Measurements from ENCODE around the gene SKOR2.

SKOR2 gene, protein sequence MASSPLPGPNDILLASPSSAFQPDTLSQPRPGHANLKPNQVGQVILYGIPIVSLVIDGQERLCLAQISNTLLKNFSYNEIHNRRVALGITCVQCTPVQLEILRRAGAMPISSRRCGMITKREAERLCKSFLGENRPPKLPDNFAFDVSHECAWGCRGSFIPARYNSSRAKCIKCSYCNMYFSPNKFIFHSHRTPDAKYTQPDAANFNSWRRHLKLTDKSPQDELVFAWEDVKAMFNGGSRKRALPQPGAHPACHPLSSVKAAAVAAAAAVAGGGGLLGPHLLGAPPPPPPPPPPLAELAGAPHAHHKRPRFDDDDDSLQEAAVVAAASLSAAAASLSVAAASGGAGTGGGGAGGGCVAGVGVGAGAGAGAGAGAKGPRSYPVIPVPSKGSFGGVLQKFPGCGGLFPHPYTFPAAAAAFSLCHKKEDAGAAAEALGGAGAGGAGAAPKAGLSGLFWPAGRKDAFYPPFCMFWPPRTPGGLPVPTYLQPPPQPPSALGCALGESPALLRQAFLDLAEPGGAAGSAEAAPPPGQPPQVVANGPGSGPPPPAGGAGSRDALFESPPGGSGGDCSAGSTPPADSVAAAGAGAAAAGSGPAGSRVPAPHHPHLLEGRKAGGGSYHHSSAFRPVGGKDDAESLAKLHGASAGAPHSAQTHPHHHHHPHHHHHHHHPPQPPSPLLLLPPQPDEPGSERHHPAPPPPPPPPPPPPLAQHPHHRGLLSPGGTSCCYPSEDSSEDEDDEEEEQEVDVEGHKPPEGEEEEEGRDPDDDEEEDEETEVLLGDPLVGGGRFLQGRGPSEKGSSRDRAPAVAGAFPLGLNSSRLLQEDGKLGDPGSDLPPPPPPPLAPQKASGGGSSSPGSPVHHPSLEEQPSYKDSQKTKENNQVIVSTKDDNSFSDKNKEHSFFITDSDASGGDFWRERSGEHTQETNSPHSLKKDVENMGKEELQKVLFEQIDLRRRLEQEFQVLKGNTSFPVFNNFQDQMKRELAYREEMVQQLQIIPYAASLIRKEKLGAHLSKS

DNA sequence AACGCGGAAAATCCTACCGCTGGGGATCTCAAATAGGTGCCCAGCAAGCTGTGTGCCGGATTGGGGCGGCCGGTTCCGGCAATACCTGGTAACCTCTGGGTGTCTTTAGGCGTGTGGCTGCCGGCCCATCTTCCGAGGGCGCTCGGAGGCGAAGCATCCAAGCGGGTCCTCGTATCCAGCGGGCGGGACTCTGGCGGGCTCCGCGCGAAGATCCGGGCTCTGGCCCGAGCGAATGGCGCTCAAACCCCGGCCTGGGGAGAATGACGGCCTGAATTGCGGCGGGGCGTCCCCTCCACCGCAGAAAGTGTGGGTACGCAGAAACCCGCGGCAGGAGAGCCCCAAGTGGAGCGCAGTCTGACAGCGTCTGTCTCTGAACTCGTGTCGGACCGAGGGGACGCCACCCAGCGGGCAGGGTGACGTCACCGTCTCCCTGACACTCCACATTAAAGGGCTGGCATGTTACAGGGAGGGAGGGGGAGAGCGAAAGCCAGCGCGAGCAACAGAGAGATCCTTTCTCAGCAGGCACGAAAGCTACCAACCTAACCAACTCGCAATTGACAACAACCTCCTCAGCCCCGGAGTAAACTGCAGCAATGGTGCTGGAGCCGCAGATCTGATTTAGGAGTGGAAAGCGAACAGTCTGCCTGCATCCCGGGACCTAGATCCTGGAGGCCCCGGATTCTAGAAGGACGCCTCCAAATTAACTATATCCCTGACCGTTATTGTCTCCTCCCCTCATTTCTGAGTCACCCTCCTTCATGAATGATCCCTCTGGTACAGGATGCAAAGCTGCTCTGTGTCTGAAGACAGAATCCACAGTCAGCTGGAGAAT is at the start of gene SKOR2:
Gene SKOR2, minus strand, starts transcription at position 372 of the 832 bp plus-strand sequence. CDS start 2,477 bp downstream, outside the sequence.
- no peak for DNase-seq

DNA sequence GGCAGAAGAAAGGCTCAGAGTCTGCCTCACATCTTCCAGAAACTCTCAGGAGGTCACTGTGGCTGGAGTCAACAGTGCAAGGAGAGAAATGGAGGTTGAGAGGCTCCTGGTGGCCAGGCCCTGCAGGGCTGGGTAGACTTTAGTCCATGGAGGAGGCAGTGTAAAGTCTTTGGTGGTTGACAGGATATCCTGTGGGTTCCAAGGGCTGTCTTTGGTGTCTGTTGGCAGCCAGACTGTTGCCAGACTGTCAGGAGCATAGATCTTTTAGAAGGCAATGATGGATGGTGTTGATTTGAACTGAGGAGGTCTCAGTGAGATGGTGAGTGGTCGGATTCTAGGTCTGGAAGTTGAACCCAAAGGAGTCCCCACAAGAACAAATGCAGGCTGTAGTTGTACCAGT is 45.0 kb upstream of the SKOR2 start:
- no peak for DNase-seq

DNA sequence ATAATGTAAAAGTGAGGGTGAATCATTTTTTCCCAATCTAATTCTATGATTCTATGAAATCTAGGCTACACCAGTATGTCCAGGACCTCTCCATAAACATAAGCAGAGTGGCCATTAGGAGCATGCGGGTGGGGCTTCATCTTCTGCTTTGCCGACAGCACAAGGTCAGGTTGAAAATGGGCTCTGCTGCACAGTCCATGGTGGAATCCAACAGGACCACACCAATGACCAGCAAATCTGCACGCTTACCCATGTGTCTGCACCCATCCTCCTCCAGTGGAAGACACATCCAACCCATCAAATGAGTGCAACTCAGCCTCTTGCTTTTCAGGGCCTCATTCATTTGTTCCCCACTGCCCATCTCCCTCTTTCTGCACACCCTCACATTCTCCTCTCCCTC is 43.3 kb upstream of the SKOR2 start:
- DNase-seq, result no peak

DNA sequence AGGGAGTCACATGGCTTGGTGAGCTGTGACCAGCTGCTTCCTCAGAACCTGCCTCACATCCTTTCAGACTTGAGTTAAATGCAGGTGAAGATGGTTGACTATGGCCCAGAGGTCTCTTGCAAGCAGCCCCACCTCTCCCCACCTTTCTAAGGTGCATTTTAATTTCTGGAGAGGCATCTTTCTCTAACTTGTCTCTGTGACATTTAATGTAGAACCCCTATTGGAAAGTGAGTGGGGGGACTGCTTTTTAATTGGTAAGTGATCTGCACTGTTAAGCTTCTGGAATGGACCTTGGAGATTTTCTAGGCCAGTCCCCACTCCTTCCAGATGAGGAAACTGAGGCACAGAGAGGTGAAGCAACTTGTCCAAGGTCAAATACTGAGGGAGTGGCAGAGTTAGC is 37.3 kb upstream of the SKOR2 start:
- DNase-seq, result no peak

DNA sequence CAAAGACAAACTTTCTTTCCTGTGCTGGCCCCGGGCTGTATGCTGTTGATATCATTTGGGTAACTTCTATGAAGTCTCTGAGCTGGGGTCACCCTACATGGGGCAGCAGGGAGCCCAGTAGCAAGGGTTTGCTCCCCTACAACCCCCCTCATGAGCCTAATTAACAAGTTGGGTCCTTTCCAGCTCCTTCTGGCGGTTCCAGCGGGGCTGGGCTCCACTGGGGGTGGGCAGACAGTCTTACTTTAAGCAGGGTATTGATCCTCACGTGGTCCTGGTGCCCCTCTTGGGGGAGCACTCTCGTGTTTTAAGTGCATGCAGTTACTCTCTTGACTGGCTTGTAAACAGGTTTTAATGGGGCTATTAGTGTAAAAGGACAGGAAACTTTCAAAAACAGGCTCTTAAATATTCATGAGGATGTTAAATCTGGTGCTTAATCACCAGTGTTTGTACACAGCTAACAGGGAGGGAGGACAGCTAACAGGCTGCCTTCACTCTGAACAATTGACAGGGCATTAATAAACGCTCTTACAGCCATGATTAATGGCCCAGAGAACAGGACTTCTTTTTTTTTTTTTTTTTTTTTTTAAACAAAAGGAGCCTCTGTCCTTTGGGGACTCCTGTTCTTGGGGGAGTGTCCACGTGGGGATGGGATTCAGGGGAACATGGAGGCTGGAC is 36.6 kb upstream of the SKOR2 start:
- no peak for DNase-seq

DNA sequence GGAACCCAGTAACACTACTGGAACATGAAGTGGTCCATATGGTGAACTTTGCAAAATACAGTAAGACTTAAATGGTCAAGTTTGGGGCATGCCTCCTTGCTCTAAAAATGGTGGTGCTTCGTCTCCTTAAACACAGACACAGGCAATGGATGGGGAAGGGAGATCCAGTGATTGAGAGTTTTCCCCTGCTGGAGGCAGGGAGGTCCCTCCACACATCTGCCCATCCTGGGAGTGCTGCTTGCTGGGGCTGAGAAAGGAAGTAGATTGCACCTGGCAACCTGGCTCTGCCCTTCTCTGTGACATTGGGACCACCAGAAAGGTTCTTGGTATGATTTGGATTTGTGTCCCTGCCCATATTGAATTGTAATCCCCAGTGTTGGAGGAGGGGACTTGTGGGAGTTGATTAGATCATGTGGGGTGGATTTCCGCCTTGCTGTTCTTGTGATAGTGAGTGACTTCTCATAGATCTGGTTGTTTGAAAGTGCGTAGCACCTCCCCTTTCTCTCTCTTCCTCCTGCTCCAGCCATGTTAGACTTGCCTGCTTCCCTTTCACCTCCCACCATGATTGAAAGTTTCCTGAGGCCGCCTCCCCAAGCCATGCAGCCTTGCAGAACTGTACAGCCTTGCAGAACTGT is 35.4 kb upstream of the SKOR2 start:
- DNase-seq, result no peak

DNA sequence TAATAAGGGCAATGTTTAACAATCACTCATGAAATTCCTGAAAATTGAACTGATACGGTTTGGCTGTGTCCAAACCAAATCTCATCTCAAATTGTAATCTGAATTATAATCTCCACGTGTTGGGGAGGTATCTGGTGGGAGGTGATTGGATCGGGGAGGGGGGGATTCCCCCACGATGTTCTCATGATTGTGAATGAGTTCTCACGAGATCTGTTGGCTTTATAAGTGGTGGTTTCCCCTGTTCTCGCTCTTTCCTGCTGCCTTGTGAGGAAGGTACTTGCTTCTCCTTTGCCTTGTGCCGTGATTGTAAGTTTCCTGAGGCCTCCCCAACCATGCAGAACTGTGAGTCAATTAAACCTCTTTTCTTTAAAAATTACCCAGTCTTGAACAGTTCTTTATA is 34.0 kb upstream of the SKOR2 start:
- DNase-seq, result no peak

DNA sequence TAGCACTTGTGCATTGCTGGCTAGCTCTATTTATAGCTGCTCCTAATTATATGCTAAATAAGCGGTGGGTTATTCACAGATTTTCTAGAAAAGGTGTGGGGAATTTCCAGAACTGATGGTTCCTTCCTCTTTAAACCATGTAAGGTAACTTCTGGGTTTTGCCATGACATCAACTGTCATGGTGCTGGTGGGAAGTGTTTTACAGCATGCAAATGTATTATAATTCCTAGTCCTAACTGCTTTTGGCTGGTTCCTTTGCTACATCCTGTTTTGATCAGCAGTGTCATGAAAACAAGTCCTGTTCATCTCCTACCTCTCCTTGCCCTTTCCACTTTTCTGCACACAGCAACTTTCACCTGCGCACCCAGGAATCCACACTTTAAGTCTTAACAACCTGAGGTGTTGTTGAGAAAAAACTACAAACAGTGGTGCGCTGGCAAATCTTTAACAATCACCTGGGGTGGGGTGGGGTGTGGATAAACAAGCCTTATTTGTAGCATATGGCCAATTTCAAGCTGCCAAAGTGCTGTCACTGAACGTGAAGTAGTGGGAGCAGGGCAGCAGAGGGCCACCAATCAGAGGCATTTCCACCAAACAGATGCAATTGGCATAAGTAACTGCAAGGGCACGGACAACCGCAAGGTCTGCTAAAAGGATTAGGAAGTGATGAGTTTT is 33.4 kb upstream of the SKOR2 start:
- DNase-seq, result no peak

DNA sequence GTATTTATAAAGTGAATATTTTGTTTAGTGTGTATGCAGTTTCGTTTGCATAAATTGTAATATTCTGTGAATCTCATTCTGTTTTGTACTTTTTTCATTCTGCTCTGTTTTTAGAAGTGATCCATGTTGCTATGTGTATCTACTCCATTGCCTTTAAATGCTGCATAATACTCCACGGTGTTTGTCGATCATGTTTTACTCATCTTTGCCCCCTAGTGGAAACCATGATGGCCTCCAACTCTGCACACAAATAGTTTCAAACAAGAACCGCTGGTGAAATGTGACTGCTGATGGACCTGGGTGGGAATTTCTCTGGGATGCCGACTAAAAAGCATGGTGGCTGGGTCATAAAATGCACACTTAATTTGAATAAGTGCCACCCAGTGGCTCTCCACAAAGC is 32.0 kb upstream of the SKOR2 start:
- DNase-seq, result no peak

DNA sequence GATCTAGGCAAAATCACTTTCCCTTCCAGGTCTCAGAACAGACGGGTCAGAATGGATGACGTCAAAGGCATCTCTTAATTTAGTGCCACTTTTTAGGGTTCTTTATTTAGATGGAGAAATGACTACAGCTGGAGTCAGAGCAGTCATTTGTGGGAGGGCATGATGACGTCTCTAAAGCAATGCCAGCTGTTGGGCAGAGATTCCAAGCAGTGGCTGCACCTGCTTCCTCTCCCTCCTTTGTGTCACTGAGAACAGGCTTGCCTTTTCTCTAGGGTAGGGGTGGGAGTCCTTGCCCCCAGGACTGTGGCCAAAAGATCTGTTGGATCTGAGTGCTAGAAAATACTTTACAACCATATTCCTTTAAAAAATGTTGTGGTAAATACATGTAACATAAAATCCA is 28.7 kb upstream of the SKOR2 start:
- DNase-seq, result no peak

DNA sequence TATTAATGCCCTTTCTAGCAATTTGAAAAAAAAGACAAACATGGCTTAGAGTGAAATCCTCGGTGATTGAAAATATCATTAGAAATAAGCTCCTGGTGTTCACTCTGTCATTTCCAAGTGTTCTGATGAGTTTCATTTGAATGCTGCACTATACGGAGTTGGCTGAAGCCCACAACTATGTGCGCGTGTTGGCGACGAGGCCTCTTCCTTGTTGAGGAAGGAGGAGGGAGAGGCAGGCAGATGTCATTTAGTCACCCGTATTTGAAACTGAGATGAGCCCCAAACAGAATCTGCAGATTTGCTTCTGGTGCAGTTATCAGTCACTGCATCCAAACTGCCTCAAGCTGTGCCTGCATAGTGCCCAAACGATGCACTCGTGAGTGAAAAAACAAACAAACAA is 23.5 kb upstream of the SKOR2 start:
- no peak for DNase-seq

DNA sequence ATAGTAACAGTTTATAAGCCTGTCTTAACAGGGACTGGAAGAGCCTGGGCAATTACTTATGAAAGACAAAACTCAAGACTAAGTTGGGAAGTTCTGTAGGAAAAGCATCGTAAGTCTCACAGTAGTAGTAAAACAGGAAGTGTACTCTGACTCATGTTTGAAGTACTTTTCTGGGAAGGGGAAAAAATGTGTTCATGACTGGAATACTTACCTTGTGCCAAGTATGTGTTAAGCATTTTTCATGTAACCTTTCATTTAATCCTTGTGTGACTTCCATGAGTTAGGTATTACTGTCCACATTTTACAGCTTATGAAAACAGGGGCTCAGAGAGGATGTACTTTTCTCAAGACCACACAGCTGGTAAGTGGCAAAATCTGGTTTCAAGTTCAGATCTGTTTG is 13.7 kb upstream of the SKOR2 start:
- no peak for DNase-seq

DNA sequence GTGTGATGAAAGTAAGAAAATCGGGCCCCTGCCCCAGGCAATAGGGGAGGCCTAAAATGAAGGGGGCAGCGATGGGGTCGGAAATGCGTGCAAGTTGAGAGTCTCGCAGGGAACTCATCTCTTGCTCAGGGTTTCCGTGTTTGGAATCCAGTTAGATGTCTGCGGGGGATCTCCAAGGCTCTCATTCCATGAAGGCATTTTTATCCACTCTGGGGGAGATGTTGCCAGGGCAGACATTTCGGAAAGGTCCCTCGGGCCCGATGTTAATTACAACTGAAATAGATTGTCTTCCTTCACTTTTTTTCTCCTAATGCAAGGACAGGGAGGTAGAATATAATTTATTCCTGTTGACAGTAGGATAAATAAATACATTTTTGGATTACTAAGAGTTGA is 12.8 kb upstream of the SKOR2 start:
- DNase-seq, result no peak

DNA sequence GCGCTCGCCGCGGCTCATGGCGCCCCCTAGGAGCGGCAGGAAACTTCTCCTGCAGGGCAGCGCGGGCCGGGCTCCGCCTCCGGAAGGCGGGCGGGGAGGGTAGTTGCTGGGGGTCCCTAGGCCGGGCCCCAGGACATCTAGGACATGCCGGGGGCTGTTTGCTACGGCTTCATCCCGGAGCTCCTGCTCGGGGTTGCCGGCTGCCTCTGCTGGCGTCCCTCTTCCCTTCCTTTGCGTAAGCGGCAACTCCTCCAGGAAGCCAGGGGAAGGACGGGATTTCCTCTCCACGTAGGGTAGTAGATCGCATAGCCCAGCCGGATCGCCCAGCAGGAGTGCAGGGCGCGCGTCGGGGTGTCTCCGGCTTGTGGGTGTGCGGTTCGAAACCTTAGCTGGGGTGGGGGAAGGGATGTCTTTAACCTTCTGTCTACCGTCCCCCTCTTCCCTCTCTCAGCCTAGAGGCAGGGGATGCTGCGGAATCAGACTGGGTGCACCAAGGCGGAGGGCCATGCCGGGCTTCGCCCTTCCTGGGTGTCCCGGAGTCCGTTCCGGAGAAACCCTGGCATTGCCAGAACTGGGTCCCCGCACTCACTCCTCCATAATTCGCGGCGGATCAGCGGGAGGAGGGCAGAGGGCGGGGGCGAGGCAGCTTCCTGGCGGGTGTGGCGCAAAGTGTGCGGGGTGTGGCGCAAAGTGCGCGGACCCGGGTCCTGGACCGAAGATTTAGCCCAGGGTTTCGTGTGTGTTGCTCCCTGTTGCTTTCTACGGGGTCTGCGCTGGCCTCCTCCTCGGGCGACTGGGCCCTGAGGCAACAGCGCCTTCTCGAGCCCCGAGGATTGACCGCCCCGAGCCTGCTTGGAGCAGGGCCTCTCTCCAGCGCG is 12.2 kb upstream of the SKOR2 start:
- DNase-seq, result no peak

DNA sequence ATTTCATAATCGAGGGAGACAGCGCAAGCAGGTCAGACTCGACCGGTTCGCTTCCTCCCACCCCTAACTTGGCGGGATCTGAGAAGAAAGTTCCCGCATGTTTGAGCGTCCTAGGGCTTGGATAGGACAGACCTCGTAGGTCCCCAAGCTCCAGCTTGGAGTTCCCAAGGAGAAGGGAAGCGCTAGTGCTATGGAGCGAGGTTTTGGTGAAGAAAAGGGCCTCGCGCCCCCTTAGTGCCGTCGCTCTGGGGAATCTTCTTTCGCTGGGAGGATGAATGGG is 11.6 kb upstream of the SKOR2 start:
- no peak for DNase-seq

DNA sequence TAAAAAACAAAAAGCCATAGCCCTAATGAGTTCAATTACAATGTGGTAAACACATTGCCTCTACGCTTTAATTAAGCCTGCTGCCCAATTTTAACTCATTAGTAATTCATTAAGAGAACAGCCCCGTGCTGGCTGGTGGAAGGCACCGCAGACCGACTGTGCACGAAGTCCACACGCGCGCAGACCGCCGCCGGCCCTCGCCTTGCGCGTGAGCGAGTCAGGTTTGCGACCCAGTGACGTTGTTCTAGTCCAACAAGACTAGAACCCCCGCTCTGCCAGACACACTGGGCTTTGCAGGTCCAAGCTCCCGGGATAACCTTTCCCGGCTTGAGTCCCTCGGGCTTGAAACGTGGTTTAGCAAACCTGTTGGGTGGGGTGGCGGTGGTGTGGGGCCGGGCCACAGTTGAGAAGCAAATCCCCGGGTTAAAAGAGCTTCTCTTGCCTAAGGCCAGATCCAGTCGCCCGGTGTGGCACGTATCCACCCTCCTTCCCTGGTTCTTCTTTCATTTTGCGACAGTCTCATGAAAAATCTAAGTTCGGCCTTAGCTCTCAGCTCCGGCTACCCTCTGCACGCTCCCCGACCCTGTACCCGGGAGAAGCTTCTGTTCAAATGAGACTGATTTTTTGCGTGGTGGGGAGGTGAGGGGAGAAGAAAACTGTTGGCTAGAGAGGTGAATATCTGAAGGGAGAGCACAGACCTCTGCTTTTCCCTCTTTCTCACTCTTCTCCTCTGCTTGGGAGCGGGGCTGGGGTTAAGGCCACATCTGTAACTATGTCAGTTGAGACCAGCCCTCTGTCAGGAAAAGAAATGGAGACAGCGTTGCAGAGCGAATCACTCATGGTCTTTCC is 11.1 kb upstream of the SKOR2 start:
- DNase-seq, result no peak

DNA sequence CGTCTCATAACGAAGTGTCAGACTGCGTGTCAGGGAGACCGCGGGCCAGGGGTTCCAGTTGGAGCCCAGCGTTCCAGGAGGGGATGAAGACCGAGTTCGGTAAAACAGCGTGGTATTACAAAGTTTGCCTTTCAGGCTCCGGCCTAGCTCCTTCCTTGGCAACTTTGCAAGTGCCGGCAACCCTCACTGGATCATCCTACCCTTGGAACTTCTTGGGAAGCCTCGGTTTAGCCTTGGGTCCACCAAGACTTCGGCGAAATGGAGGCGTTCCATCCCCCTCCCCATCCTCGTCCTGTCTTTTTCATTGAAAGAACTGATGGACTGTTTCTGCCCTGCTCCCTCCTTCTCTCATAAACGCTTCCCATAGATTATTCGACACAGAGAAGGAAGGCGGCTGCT is 10.4 kb upstream of the SKOR2 start:
- DNase-seq, result no peak

DNA sequence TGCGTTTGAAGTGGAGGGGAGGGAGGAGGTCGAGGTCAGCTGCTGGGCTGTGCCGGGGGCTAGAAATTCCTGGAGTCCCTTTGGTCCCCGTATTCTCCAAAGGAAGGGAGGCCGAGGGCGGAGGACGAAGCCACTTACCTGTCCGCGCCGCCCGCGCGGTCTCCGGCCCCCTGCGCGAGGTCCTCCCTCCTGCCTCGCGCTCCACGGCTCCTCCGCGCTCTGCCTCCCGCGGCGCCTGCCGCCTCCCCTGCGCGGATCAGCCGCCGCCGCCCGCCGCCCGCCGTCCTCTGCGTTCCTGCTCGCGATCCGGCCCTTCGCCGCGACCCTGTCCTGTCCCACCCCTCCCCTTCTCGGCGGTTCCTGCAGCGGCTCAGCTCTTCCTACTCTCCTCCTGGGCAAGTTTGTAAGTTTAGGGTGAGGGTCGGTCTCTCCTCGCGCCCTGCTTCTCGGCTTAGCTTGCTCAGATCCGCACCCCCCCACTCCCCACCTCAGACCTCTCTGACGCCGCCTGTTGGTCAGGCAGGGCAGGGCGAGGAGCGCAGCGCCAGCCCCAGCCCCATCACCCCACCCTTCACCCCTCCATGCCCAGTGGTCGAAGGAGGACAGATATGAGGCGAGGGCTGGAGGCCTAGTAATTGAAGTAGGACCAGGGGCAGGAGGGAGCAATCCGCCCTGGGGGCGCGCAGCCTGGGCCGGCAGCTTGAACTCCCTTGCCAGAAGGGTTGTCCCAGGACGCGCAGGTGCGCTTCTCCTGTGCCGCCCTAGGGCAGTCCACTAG is 9.7 kb upstream of the SKOR2 start:
- no peak for DNase-seq

Measured in activated gamma-delta T cell treated with Interleukin-2 at 50 U/mL for 16 hours (primary cell).